Panc1 (cell line): Measurements from ENCODE around the gene NELFCD. TPM values are rescaled to one million over a fixed set of nuclear protein-coding genes. Genes with fewer than 3 reads are reported as not detected.

Experiments
- ATAC-seq: fragments of 200-7000 bp; cut with Tn5 transposase; 2 replicates; pipeline ENCODE4 v1.9.1; 2020; ENCODE audit warnings: mild to moderate bottlenecking, moderate library complexity
- BruUV-seq: library from RNA; stranded (reverse); fragments of 400-500 nt; replicated peaks from 2 replicates; lab custom pipeline; 2021; lab: Mats Ljungman, UMichigan
- CTCF ChIA-PET: fragments of 300-600 bp; sonication (Branson Sonifier 250); formaldehyde crosslinking; loops from one replicate; lab custom pipeline; 2022; ENCODE audit warnings: antibody characterized with exemption; lab: Charles Lee
- POLR2A ChIA-PET: fragments of 300-600 bp; sonication (Branson Sonifier 250); formaldehyde crosslinking; loops from one replicate; lab custom pipeline; 2022; ENCODE audit warnings: antibody characterized with exemption; lab: Charles Lee
- DNase-seq: peaks from one replicate; pipeline ENCODE4 v3.0.0-alpha.2; 2010; ENCODE audit warnings: low read depth, low spot score
- H3K27ac ChIP-seq: 2 replicates; pipeline ENCODE4 v1.5.1; 2011; ENCODE audit warnings: mild to moderate bottlenecking, low read length, inconsistent platforms
- H3K27me3 ChIP-seq: fragments of 200-500 bp; sonication (Bioruptor generic); 2 replicates; pipeline ENCODE4 v1.6.0; 2014; ENCODE audit warnings: low read length, inconsistent platforms; ENCODE audit not compliant: control insufficient read depth, insufficient read depth
- H3K36me3 ChIP-seq: fragments of 200-500 bp; sonication (Bioruptor generic); 2 replicates; pipeline ENCODE4 v1.5.1; 2014; ENCODE audit warnings: inconsistent platforms, mild to moderate bottlenecking, low read length, moderate library complexity; ENCODE audit not compliant: control insufficient read depth, insufficient read depth
- H3K4me1 ChIP-seq: 2 replicates; pipeline ENCODE4 v1.5.1; 2011; ENCODE audit warnings: inconsistent platforms, mild to moderate bottlenecking, low read length, moderate library complexity; ENCODE audit not compliant: control insufficient read depth, insufficient read depth
- H3K4me3 ChIP-seq, 2 experiments: 2 replicates each; pipeline ENCODE4 v1.5.1; 2011 to 2012; ENCODE audit warnings: low read depth in 2 of 2, low read length in 2 of 2, mild to moderate bottlenecking in 2 of 2, inconsistent platforms in 1 of 2, moderate library complexity in 1 of 2
- H3K9me3 ChIP-seq: fragments of 200-500 bp; sonication (Bioruptor generic); 2 replicates; pipeline ENCODE4 v1.5.1; 2014; ENCODE audit warnings: low read depth, mild to moderate bottlenecking, inconsistent platforms, low read length, moderate library complexity; ENCODE audit not compliant: control insufficient read depth, insufficient read depth
- CTCF ChIP-seq: fragments of 450-650 bp; IDR thresholded peaks from 2 replicates; pipeline ENCODE4 v1.5.1; 2017; ENCODE audit warnings: mild to moderate bottlenecking
- POLR2AphosphoS5 ChIP-seq: IDR thresholded peaks from 2 replicates; pipeline ENCODE4 v1.6.1; 2012; ENCODE audit warnings: mild to moderate bottlenecking, low read depth, low read length, moderate library complexity
- REST ChIP-seq, 2 experiments: IDR thresholded peaks; 2 replicates each; pipeline ENCODE4 v1.6.1; 2011 to 2012; ENCODE audit warnings: low read depth in 2 of 2, control low read depth in 1 of 2, low read length in 1 of 2, mild to moderate bottlenecking in 1 of 2, moderate library complexity in 1 of 2; ENCODE audit not compliant: insufficient read depth in 1 of 2
- SIN3A ChIP-seq: IDR thresholded peaks from 2 replicates; pipeline ENCODE4 v1.6.1; 2012; ENCODE audit warnings: low read depth, mild to moderate bottlenecking, low read length, moderate library complexity, borderline replicate concordance; ENCODE audit not compliant: insufficient read depth
- TCF7L2 ChIP-seq: IDR thresholded peaks from 2 replicates; pipeline ENCODE4 v1.6.1; 2011; ENCODE audit warnings: mild to moderate bottlenecking, low read depth, low read length, inconsistent platforms
- in situ Hi-C: cut with HindIII; loops from 2 replicates; pipeline ENCODE4 v1.10.0; 2016; ENCODE audit warnings: low sequenced_read_pairs, low pct_unique_long_range_greater_than_20kb
- intact Hi-C: fragments of 100-400 bp; cut with micrococcal nuclease; formaldehyde crosslinking; loops from one replicate; pipeline ENCODE4 v1.10.0; 2022; ENCODE audit not compliant: unreplicated experiment
- total RNA-seq: library from RNA; stranded (reverse); gene quantifications from one replicate; pipeline ENCODE4 v1.2.1, GENCODE V29; 2021; ENCODE audit not compliant: unreplicated experiment

The NELFCD gene
- total RNA-seq, 1 experiment from 2014 or later = 108 TPM

DNA sequence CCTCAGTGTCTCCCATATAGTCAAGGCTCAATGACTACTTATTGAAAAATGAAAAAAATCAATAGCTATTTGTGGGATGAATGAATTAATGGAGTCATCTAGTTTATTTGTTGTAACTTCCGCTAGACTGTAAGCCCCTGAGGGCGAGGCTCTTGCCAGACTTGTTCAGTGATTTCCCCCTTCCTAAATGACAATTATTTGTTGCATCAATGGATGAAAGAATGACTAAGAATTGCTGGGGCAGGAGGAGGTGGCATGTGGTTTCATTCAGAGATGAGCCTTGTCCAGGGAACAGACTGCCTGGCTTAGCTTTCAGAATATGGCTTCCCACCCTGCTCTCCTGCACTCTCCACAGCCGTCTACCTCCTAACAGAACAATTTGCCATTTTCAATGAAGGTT lies 62.6 kb downstream of the NELFCD start:
- TF ChIP-seq REST (IDR thresholded peaks at IDR 0.05; ENCODE audit: insufficient read depth in 1 of 2, low read depth in 2 of 2, low read length in 1 of 2) = no peak
- TF ChIP-seq SIN3A = no peak
- TF ChIP-seq POLR2AphosphoS5 = no peak
- TF ChIP-seq CTCF = no peak
- in situ Hi-C loops (no loop called here), intact Hi-C loops (no loop called here)
- H3K9me3 ChIP-seq = no peaks in the 10 kb centered on the region
- DNase-seq (no peak), ATAC-seq (no peak)
- H3K36me3 ChIP-seq = peaks cover 5% of the 10 kb centered on the region; the same call in 1 of the 2 replicates
- POLR2A ChIA-PET = interaction anchor here (2.1 kb wide), 1 partner anchor 11 kb away, joined by 8 read pairs; the partner anchor contains the start of gene ATP5F1E
- peaks cover 3% of the 10 kb centered on the region; the same call in 1 of the 2 replicates for H3K27me3 ChIP-seq
- H3K27ac ChIP-seq = peak overlapping the region; percentile 84
- peaks cover 28% of the 10 kb centered on the region for H3K4me1 ChIP-seq
- peak overlapping the region; percentile 76 to 86; a peak in 3 of 4 replicates for H3K4me3 ChIP-seq
- CTCF ChIA-PET = interaction anchor here (0.7 kb wide), 1 partner anchor 12 kb away, joined by 3 read pairs; the partner anchor contains the start of gene ATP5F1E
- no TSS peak for BruUV-seq

- in situ Hi-C loops = no loop called here
- H3K9me3 ChIP-seq = no peaks in the 10 kb centered on the region
- CTCF ChIA-PET = interaction anchor here (0.7 kb wide), 1 partner anchor 12 kb away, joined by 3 read pairs; the partner anchor contains the start of gene ATP5F1E
- peaks cover 22% of the 10 kb centered on the region for H3K4me1 ChIP-seq
- peaks cover 3% of the 10 kb centered on the region; the same call in 1 of the 2 replicates for H3K27me3 ChIP-seq
- H3K36me3 ChIP-seq = peaks cover under 1% of the 10 kb centered on the region; the same call in 1 of the 2 replicates
- H3K4me3 ChIP-seq = no peak overlapping the region
- POLR2A ChIA-PET = no interaction called here
- TF ChIP-seq SIN3A (no peak), POLR2AphosphoS5 (no peak), TCF7L2 (no peak), CTCF (no peak), REST (IDR thresholded peaks at IDR 0.05; ENCODE audit: insufficient read depth in 1 of 2, low read depth in 2 of 2, low read length in 1 of 2) (no peak)
- intact Hi-C loops = no loop called here
- BruUV-seq = no TSS peak
- H3K27ac ChIP-seq = peak overlapping the region; percentile 84; the same call in 1 of the 2 replicates
- DNase-seq (no peak), ATAC-seq (no peak)
These were observed 63.2 kb downstream of the NELFCD start for GRCh38 chr20:59044295-59044694.
